Kasumi-1 (cell line): ENCODE results near the gene SRPRB.
A peak's percentile ranks its signal among the peaks of the same experiment; 100 is the strongest.

Source experiments
- DNase-seq, 2 experiments: peaks; one replicate each; lab custom pipeline; 2025; lab: John Stamatoyannopoulos, UW

SRPRB gene

GRCh38 chr3:133840767-133841166 is 35.2 kb downstream of the SRPRB start:
- no peak for DNase-seq

- DNase-seq: no peak
Observed at GRCh38 chr3:133841196-133841595, 35.6 kb downstream of the SRPRB start.

GRCh38 chr3:133842158-133842557 is 36.5 kb downstream of the SRPRB start:
- no peak for DNase-seq

GRCh38 chr3:133843634-133844033 is 38.0 kb downstream of the SRPRB start:
- no peak for DNase-seq

GRCh38 chr3:133845127-133845526 is 39.5 kb downstream of the SRPRB start:
- no peak for DNase-seq

DNA sequence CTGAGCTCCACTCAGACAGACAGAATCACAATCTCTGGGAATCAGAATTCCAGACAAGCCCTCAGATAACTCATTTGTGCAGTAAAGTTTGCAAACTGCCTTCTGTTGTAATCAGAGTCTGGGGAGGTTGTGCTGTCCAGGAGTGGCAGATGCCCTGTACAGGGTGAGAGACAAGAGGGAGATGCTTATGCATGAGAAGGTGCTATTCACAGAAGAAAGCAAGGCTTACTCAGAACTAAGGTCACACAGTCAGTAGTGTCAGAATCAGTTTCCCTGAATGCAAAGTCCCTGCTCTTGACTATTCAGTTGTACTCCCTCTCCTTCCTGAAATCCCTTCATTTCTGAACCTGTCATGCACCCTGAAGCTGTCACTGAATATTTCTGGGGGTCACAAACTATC is 43.7 kb downstream of the SRPRB start:
- no peak for DNase-seq

GRCh38 chr3:133850034-133850433 is 44.4 kb downstream of the SRPRB start:
- no peak for DNase-seq

- DNase-seq: no peak
Observed at GRCh38 chr3:133851266-133851906, 45.8 kb downstream of the SRPRB start.

- no peak for DNase-seq
Observed at GRCh38 chr3:133851931-133852330, 46.3 kb downstream of the SRPRB start.

DNA sequence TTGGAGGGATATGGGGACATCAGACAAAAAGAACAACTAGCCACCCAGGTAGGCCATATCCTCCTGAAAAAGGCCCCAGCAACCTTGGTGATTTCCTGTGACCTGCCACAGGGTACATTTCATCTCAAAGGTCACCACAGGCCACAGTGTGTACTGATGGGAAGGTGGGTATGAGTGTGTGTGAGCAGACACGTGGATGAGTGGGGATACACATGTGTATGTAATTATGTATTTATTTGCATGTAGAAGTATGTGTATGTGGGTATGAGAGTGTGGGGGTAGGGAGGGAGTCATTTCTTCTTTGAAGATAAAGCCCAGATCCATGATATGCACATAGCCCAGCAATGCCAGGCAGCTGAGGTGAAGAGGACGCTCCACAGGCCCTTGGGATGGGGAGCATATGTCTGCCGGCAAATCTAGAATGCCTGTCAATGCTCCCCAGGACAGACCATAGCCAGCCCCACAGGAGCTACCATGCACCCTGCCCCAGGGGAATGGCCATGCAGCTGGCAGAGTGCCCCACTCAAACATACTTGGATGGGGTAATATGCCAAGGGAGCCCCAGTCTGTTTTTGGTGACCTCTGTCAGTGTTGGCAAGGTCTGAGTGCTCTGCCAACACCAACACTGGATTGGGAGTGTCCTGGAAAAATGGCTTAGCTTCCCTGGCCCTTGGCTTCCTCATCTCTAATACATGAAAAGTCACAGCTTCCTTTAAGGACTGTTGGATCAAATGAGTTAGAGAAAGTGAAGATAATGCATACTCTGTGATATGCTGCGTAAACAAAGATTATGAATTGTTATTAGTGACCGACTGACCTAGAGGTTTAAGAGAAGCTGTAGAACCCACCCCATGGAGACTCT is 47.7 kb downstream of the SRPRB start:
- no peak for DNase-seq

DNA sequence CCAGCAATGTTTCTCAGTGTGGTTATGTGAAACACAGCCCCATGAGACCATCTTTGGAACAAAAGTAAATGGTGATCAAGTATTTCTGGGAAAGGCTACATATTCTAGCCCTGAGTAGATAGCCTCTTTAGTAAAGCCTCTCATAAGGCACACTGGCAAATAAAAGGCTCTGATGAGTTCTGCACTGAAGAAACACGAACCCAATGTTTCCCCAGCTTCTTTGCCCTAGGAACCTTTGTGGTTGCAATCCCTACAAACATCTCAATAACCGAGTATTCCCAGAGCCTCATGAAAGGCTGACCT is 48.3 kb downstream of the SRPRB start:
- DNase-seq: no peak

DNA sequence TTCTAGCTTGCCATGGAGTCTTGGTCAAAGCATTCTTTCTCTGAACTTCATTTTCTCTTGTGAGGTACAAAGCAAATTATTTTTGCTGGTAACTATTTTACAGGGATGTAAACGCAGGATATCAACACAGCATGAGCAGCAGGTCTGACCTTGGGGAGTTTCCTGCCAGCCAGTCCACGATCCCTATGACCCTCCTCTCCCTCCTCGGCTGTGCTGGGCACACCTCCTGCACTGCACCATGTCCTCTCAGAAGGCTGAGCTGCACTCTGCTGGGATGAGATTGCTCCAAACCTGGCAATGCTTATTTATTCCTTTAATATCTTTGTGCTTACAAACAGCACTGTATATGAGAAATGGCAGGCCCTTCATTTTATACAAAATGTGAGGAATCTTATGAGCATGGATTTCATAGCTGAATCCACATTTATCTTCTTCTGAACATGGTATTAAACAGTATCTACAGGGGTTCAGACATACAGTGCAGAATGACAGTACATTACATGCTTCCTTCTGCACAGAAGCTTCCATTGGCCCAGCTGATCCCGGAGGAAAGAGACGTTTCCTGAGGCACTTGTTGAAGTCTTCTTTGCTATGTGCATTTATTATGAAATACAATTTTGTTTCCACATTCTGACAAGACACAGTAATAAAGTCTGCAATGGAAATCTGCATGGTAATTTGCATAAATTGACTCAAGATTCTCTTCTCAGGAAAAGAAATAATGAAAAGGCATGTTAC is 48.8 kb downstream of the SRPRB start:
- DNase-seq: no peak

GRCh38 chr3:133855002-133855370 is 49.4 kb downstream of the SRPRB start:
- DNase-seq: no peak

GRCh38 chr3:133855772-133856171 is 50.2 kb downstream of the SRPRB start:
- peak; percentile 84 to 90 for DNase-seq

- DNase-seq: peak; percentile 46 to 49
Observed at GRCh38 chr3:133856316-133856715, 50.7 kb downstream of the SRPRB start.

DNA sequence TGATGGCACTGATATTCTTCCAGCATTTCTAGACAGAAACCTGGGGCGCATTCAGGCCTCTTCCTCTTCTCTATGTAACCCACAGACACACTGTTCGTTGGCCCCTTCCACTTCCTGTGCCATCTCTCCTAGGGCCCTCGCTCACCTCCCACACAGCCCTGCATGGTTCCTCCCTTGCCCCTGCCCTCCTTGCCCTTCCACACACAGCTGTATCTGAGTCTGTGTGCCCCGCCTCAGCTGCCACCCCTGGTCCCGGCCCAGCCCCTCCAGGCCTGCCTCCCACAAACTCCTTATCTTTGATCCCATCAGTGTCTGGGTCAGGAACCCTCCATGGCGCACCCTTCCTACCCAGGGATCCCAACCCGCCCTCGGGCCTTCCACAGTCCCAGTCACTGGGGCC is 52.2 kb downstream of the SRPRB start:
- DNase-seq: peak; percentile 95 to 96

- no peak for DNase-seq
Observed at GRCh38 chr3:133859381-133860234, 54.0 kb downstream of the SRPRB start.

DNA sequence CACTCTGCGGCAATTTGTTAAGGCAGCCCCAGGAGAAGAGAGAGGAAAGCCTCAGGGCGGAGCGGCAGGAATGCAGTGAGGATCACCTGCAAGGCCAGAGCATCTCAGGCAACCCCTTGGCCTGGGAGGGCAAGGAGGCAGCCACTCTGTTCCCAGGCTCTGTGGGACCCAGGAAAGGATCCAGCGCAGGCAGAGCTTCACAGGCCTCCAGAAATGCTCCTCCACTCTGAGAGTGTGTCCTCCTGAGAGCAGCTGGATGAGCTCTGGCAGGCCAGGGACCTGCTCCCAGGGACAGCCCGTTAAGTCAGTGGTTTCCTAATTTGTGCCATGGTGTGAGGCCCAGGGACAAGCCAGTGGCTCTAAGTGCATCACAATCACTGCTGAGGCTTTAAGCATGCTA is 54.9 kb downstream of the SRPRB start:
- no peak for DNase-seq

GRCh38 chr3:133862161-133862560 is 56.5 kb downstream of the SRPRB start:
- no peak for DNase-seq

DNA sequence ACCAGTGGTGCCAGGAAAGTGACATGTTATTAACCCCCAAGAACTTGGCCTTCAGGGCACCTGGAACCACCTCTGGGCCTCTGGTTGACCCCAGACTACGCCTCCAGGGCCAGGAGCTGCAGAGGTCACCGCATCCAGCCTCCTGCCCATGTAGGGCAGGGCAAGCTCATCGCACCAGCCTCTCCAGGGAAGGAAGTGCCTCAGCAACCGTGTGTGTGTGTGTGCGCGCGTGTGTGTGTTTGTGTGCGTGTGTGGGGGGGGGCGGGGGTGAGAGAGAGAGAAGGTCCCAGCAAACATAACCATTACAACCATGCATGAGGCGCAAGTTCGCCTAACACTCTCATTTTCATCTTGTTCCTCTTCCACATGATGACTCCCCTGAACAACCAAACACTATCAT is 58.3 kb downstream of the SRPRB start:
- peak; percentile 16 to 27 for DNase-seq

GRCh38 chr3:133864616-133865015 is 59.0 kb downstream of the SRPRB start:
- DNase-seq: no peak
